ENCODE data around the gene CCDC177. TPM values are rescaled to one million over a fixed set of nuclear protein-coding genes. Genes with fewer than 3 reads are reported as not detected.
A peak's percentile ranks its signal among the peaks of the same experiment; 100 is the strongest.

The CCDC177 gene
- total RNA-seq, 2 experiments from 2014 or later = not detected

DNA sequence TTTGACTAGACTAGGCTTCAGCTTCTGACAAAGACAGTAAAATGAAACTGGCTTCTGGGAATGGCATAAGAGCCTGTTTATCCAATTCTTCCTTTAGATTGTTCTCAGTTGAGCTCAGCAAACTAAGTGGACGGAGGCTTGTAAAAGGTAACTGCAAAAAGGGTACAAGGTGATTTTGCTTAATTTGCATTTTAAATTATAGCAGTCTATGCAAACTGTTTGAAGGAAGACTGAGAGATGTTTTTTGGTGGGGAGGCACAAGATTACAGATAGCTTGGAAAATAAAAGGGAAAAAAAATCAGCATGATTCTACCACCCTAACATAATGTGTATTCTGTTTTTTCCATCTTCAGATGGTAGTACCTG, 41.7 kb upstream of the CCDC177 start:
- Histone ChIP-seq H3K27ac (ENCODE audit: low read depth, low read length, poor library complexity, severe bottlenecking) (peak overlapping the region; percentile 99), H2AFZ (ENCODE audit: low read length) (no peak overlapping the region), H3K9me2 (ENCODE audit: insufficient read depth, low read length) (no peaks in the 10 kb centered on the region), H4K20me1 (ENCODE audit: insufficient read depth, low read length) (peaks cover 45% of the 10 kb centered on the region), H3K4me3 (ENCODE audit: low read depth, low read length, poor library complexity, severe bottlenecking) (peak overlapping the region; percentile 78), H3K79me2 (ENCODE audit: insufficient read depth, low read depth, low read length) (peaks cover 84% of the 10 kb centered on the region), H3K36me3 (ENCODE audit: insufficient read depth, low read length) (peaks cover 67% of the 10 kb centered on the region), H3K4me2 (ENCODE audit: low read length) (peak overlapping the region; percentile 97), H3K9me3 (ENCODE audit: low read length) (peaks cover 6% of the 10 kb centered on the region; the same call in 1 of the 2 replicates), H3K4me1 (ENCODE audit: insufficient read depth, low read length, poor library complexity, severe bottlenecking) (peaks cover 81% of the 10 kb centered on the region)
- DNase-seq (ENCODE audit: low spot score) = no peak
- TF ChIP-seq, protein P1, sequence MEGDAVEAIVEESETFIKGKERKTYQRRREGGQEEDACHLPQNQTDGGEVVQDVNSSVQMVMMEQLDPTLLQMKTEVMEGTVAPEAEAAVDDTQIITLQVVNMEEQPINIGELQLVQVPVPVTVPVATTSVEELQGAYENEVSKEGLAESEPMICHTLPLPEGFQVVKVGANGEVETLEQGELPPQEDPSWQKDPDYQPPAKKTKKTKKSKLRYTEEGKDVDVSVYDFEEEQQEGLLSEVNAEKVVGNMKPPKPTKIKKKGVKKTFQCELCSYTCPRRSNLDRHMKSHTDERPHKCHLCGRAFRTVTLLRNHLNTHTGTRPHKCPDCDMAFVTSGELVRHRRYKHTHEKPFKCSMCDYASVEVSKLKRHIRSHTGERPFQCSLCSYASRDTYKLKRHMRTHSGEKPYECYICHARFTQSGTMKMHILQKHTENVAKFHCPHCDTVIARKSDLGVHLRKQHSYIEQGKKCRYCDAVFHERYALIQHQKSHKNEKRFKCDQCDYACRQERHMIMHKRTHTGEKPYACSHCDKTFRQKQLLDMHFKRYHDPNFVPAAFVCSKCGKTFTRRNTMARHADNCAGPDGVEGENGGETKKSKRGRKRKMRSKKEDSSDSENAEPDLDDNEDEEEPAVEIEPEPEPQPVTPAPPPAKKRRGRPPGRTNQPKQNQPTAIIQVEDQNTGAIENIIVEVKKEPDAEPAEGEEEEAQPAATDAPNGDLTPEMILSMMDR (conservative IDR thresholded peaks at IDR 0.05; ENCODE audit: low read length) = no peak
- no peak for TF ChIP-seq EZH2phosphoT487 (IDR thresholded peaks at IDR 0.05; ENCODE audit: borderline replicate concordance, low read depth, low read length)
- no TSS peak for BruUV-seq (replicated peaks)
- intact Hi-C loops (cut with micrococcal nuclease; ENCODE audit: unreplicated experiment) = loop anchor here (5.0 to 10.0 kb wide), 3 partner anchors 219 to 1188 kb away; partner anchors contain the start of genes ERH, MAP3K9, SLC39A9 and TTC9
- POLR2A ChIA-PET = interaction anchor here (0.7 to 3.8 kb wide), 7 partner anchors 9 to 73 kb away, joined by 3 to 22 read pairs (median 3); no protein-coding TSS in a partner anchor
- CTCF ChIA-PET (ENCODE audit: unreplicated experiment) = no interaction called here

DNA sequence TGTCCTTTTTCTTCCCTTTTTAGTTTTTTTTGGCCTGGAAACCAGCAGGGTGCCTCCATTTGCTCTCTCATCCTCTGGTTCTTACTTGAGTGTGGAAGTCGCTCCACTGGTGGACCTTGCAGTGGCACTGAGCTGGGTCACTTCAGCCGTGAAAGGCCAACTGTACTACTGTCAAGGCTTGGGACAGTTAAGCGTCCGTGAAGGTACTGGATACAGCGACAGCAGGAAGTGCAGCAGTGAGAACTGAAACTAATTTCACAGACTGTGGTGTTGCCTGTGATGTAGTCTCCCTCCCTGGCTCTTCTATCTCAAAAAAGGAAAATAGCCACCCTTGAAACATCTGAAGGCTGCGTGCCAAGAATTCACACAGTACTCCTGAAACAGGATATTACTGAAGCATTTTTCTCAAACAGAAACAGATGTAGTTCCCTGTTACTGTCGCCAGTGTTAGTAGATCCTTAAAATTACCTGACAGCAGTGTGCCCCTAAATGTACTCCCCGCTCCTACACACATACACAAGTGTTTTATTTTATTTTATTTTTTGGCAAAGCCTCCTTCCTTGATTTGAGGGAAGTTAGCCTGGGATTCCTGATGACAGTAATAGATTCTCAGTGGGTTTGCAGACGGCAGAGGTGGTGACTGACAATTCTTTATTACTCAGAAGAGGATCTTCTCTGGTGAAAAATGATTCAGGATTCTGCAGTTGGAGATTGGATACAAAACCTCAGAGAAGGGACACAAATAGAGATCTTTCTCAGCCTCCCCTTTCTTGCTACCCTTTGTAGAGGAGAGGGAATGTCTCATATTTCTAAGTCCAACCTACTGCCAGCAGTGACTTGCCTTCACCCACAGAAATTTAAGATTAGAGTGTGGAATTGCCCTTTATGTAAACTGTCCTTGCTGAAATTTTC, 41.1 kb upstream of the CCDC177 start:
- Histone ChIP-seq H3K36me3 (ENCODE audit: insufficient read depth, low read length) (peaks cover 67% of the 10 kb centered on the region), H4K20me1 (ENCODE audit: insufficient read depth, low read length) (peaks cover 38% of the 10 kb centered on the region), H3K4me2 (ENCODE audit: low read length) (peak overlapping the region; percentile 97), H3K79me2 (ENCODE audit: insufficient read depth, low read depth, low read length) (peaks cover 78% of the 10 kb centered on the region), H3K4me1 (ENCODE audit: insufficient read depth, low read length, poor library complexity, severe bottlenecking) (peaks cover 75% of the 10 kb centered on the region), H3K27ac (ENCODE audit: low read depth, low read length, poor library complexity, severe bottlenecking) (peak overlapping the region; percentile 99), H3K4me3 (ENCODE audit: low read depth, low read length, poor library complexity, severe bottlenecking) (peak overlapping the region; percentile 78), H3K9me2 (ENCODE audit: insufficient read depth, low read length) (no peaks in the 10 kb centered on the region), H3K9me3 (ENCODE audit: low read length) (peaks cover 6% of the 10 kb centered on the region; the same call in 1 of the 2 replicates), H2AFZ (ENCODE audit: low read length) (no peak overlapping the region)
- TF ChIP-seq, protein P1 (conservative IDR thresholded peaks at IDR 0.05; ENCODE audit: low read length) = no peak
- no peak for TF ChIP-seq EZH2phosphoT487 (IDR thresholded peaks at IDR 0.05; ENCODE audit: borderline replicate concordance, low read depth, low read length)
- BruUV-seq (replicated peaks) = no TSS peak
- CTCF ChIA-PET (ENCODE audit: unreplicated experiment) = no interaction called here
- intact Hi-C loops (cut with micrococcal nuclease; ENCODE audit: unreplicated experiment) = loop anchor here (1.0 to 10.0 kb wide), 5 partner anchors 52 to 1189 kb away; partner anchors contain the start of genes ERH, MAP3K9, SLC39A9 and TTC9
- POLR2A ChIA-PET = interaction anchor here (0.7 to 3.8 kb wide), 10 partner anchors 8 to 89 kb away, joined by 3 to 22 read pairs (median 4); no protein-coding TSS in a partner anchor
- peak; percentile 89 for DNase-seq (ENCODE audit: low spot score)
